Measurements from ENCODE around the gene RAB31.

Gene RAB31

GRCh38 chr18:9834551-9834950 is 126.5 kb downstream of the RAB31 start:
- no peaks in the 10 kb centered on the region for H3K9me3 ChIP-seq (ENCODE audit: control insufficient read depth, insufficient read depth, low read depth, low read length)
- H3K4me3 ChIP-seq (ENCODE audit: low read depth, low read length), result no peak overlapping the region
- peaks cover 0 to 8% of the 10 kb centered on the region in 2 experiments; a peak in 1 of 3 replicates for H3K36me3 ChIP-seq (ENCODE audit: control insufficient read depth in 2 of 2, insufficient read depth in 1 of 2, low read length in 2 of 2)
- H3K4me1 ChIP-seq (ENCODE audit: control insufficient read depth, insufficient read depth, low read length), result peaks cover 11% of the 10 kb centered on the region
- CTCF ChIA-PET, result interaction anchor here (0.7 to 1.1 kb wide), 2 partner anchors 11 to 272 kb away, joined by 4 to 5 read pairs; no protein-coding TSS in a partner anchor
- TF ChIP-seq ZNF157 (tag by site-specific recombination; IDR thresholded peaks at IDR 0.05), result no peak
- TF ChIP-seq ZNF561 (tag by site-specific recombination; IDR thresholded peaks at IDR 0.05; ENCODE audit: borderline replicate concordance), result no peak
- TF ChIP-seq ZNF274 (IDR thresholded peaks at IDR 0.05; ENCODE audit: low read length), result no peak
- TF ChIP-seq ZNF274 (tag by site-specific recombination; IDR thresholded peaks at IDR 0.05; ENCODE audit: borderline replicate concordance), result no peak
- TF ChIP-seq HOXA7 (CRISPR knock-in tag; IDR thresholded peaks at IDR 0.05; ENCODE audit: borderline replicate concordance), result no peak
- TF ChIP-seq ZNF362 (tag by site-specific recombination; IDR thresholded peaks at IDR 0.05), result no peak
- TF ChIP-seq PRDM4 (tag by site-specific recombination; IDR thresholded peaks at IDR 0.05), result no peak
- no peak for TF ChIP-seq ZNF24 (tag by site-specific recombination; IDR thresholded peaks at IDR 0.05)
- TF ChIP-seq KLF8 (tag by site-specific recombination; IDR thresholded peaks at IDR 0.05), result no peak
- no peak for TF ChIP-seq ZNF701 (tag by site-specific recombination; IDR thresholded peaks at IDR 0.05)
- TF ChIP-seq ZXDB (tag by site-specific recombination; IDR thresholded peaks at IDR 0.05), result no peak
- TF ChIP-seq ZNF670 (tag by site-specific recombination; IDR thresholded peaks at IDR 0.05; ENCODE audit: low read depth), result no peak
- TF ChIP-seq RBAK (tag by site-specific recombination; IDR thresholded peaks at IDR 0.05), result no peak
- TF ChIP-seq ZEB2 (tag by site-specific recombination; IDR thresholded peaks at IDR 0.05), result no peak
- no peak for TF ChIP-seq ZNF654 (tag by site-specific recombination; IDR thresholded peaks at IDR 0.05; ENCODE audit: low read depth)
- TF ChIP-seq KLF1 (tag by site-specific recombination; IDR thresholded peaks at IDR 0.05), result no peak
- POLR2A ChIA-PET, result no interaction called here
- no peak overlapping the region for H3K27ac ChIP-seq (ENCODE audit: extremely low read depth, low read depth, low read length)

- no peak overlapping the region for H3K4me3 ChIP-seq (ENCODE audit: low read depth, low read length)
- POLR2A ChIA-PET, result no interaction called here
Measured at GRCh38 chr18:9835113-9835755, 127.1 kb downstream of the RAB31 start.

More at GRCh38 chr18:9835113-9835755, 127.1 kb downstream of the RAB31 start:
- Histone ChIP-seq H3K36me3 (ENCODE audit: control insufficient read depth in 2 of 2, insufficient read depth in 1 of 2, low read length in 2 of 2) (peaks cover 0 to 8% of the 10 kb centered on the region in 2 experiments; a peak in 1 of 3 replicates), H3K27ac (ENCODE audit: extremely low read depth, low read depth, low read length) (no peak overlapping the region), H3K4me1 (ENCODE audit: control insufficient read depth, insufficient read depth, low read length) (peaks cover 11% of the 10 kb centered on the region), H3K9me3 (ENCODE audit: control insufficient read depth, insufficient read depth, low read depth, low read length) (no peaks in the 10 kb centered on the region)
- CTCF ChIA-PET, result interaction anchor here (1.0 to 1.1 kb wide), 2 partner anchors 9 to 10 kb away, joined by 4 to 5 read pairs; no protein-coding TSS in a partner anchor
- TF ChIP-seq ZNF366 (tag by site-specific recombination; conservative IDR thresholded peaks at IDR 0.05) (0 out of 2 replicates have a peak, but pooled peaks have one; percentile 21), ZNF670 (tag by site-specific recombination; IDR thresholded peaks at IDR 0.05; ENCODE audit: low read depth) (no peak), PRDM6 (tag by site-specific recombination; IDR thresholded peaks at IDR 0.05) (peak; percentile 51)
